ENCODE measurements around the gene RPS16. TPM values are rescaled to one million over a fixed set of nuclear protein-coding genes. Genes with fewer than 3 reads are reported as not detected.

The RPS16 gene
- total and polyA plus RNA-seq, 2 of the 8 experiments (the other 6 are each of a cell fraction or from before 2014, with no cell fraction given): 2,433 to 7,810 TPM

- no peak for TF ChIP-seq CHD7 (IDR thresholded peaks at IDR 0.05; ENCODE audit: insufficient replicate concordance, low read length)
- TF ChIP-seq CBX5 (IDR thresholded peaks at IDR 0.05; ENCODE audit: low read depth, low read length): no peak
- TF ChIP-seq SAP30 (IDR thresholded peaks at IDR 0.05; ENCODE audit: insufficient read depth, insufficient replicate concordance, low read length): peak; percentile 86
Measured at GRCh38 chr19:39406656-39407409, 28.9 kb downstream of the RPS16 start, which contains the start of gene ZFP36 (continued).

Measured in H1 (cell line).